Neural cell (in vitro differentiated cells): ENCODE data around the gene TRIM49D2. TPM values are rescaled to one million over a fixed set of nuclear protein-coding genes. Genes with fewer than 3 reads are reported as not detected.
"Not testable (repeated sequence)": the region's sequence is repeated elsewhere in the genome, so short reads cannot be mapped to it uniquely, and the experiment has no call there.

Experiments
- H2AFZ ChIP-seq: fragments of 200-600, 300-800 bp; sonication (generic), shearing (Covaris generic); 2 replicates; pipeline ENCODE4 v1.6.0; 2014; ENCODE audit warnings: low read depth, mild to moderate bottlenecking, antibody characterized with exemption, low read length, moderate library complexity
- H3F3A ChIP-seq: fragments of 200-600 bp; shearing (Covaris generic); 2 replicates; pipeline ENCODE4 v1.6.1; 2016; ENCODE audit warnings: mild to moderate bottlenecking, moderate library complexity, mixed read lengths, antibody characterized with exemption, low read length; ENCODE audit not compliant: insufficient read depth, poor library complexity, severe bottlenecking
- H3K27ac ChIP-seq: fragments of 200-600, 300-800 bp; sonication (generic), shearing (Covaris generic); 2 replicates; pipeline ENCODE4 v1.5.1; 2014; ENCODE audit warnings: mild to moderate bottlenecking, low read length, moderate library complexity
- H3K27me3 ChIP-seq: fragments of 300-800, 200-600 bp; sonication (generic), shearing (Covaris generic); 2 replicates; pipeline ENCODE4 v1.6.0; 2014; ENCODE audit warnings: mild to moderate bottlenecking, low read depth, low read length, moderate library complexity; ENCODE audit not compliant: insufficient read depth
- H3K36me3 ChIP-seq: fragments of 300-800, 200-600 bp; sonication (generic), shearing (Covaris generic); 2 replicates; pipeline ENCODE4 v1.5.1; 2014; ENCODE audit warnings: mild to moderate bottlenecking, antibody characterized with exemption, low read length, moderate library complexity; ENCODE audit not compliant: insufficient read depth
- H3K4me2 ChIP-seq: fragments of 300-800, 200-600 bp; sonication (generic), shearing (Covaris generic); 2 replicates; pipeline ENCODE4 v1.6.0; 2014; ENCODE audit warnings: mild to moderate bottlenecking, low read length
- H3K4me3 ChIP-seq: fragments of 300-800, 200-600 bp; sonication (generic), shearing (Covaris generic); 2 replicates; pipeline ENCODE4 v1.5.1; 2014; ENCODE audit warnings: mild to moderate bottlenecking, low read length, moderate library complexity
- H3K79me2 ChIP-seq: fragments of 200-600 bp; shearing (Covaris generic); replicated peaks from 2 replicates; pipeline ENCODE4 v1.6.0; 2014; ENCODE audit warnings: mild to moderate bottlenecking, low read length, moderate library complexity; ENCODE audit not compliant: insufficient read depth
- H3K9ac ChIP-seq: fragments of 300-800, 200-600 bp; sonication (generic), shearing (Covaris generic); 2 replicates; pipeline ENCODE4 v1.6.1; 2016; ENCODE audit warnings: mild to moderate bottlenecking, low read length, mixed read lengths
- H3K9me2 ChIP-seq: fragments of 200-600 bp; shearing (Covaris generic); 2 replicates; pipeline ENCODE4 v1.6.1; 2016; ENCODE audit warnings: mild to moderate bottlenecking, low read length, mixed read lengths; ENCODE audit not compliant: insufficient read depth
- H3K9me3 ChIP-seq: fragments of 200-600, 300-800 bp; sonication (generic), shearing (Covaris generic); 2 replicates; pipeline ENCODE4 v1.6.1; 2016; ENCODE audit warnings: mild to moderate bottlenecking, mixed run types, low read length, moderate library complexity, mixed read lengths
- H4K20me1 ChIP-seq: fragments of 200-600 bp; shearing (Covaris generic); 2 replicates; pipeline ENCODE4 v1.6.1; 2016; ENCODE audit warnings: mild to moderate bottlenecking, mixed run types; ENCODE audit not compliant: insufficient read depth
- CTCF ChIP-seq: fragments of 450-650 bp; IDR thresholded peaks from 2 replicates; pipeline ENCODE4 v1.5.1; 2014; ENCODE audit warnings: antibody characterized with exemption, mild to moderate bottlenecking, moderate library complexity; ENCODE audit not compliant: poor library complexity, severe bottlenecking
- EP300 ChIP-seq: fragments of 450-650 bp; conservative IDR thresholded peaks from 2 replicates; pipeline ENCODE4 v1.6.1; 2014; ENCODE audit warnings: antibody characterized with exemption, mild to moderate bottlenecking, moderate library complexity; ENCODE audit not compliant: poor library complexity, severe bottlenecking
- EZH2 ChIP-seq: fragments of 200-600, 300-800 bp; shearing (Covaris generic), sonication (generic); IDR thresholded peaks from 2 replicates; pipeline ENCODE4 v1.6.1; 2014; ENCODE audit warnings: antibody characterized with exemption, low read length, borderline replicate concordance, mild to moderate bottlenecking; ENCODE audit not compliant: insufficient read depth, poor library complexity, severe bottlenecking
- MXI1 ChIP-seq: fragments of 450-650 bp; conservative IDR thresholded peaks from 2 replicates; pipeline ENCODE4 v1.6.1; 2014; ENCODE audit warnings: antibody characterized with exemption, mild to moderate bottlenecking; ENCODE audit not compliant: poor library complexity, severe bottlenecking
- POLR2AphosphoS5 ChIP-seq: IDR thresholded peaks from 2 replicates; pipeline ENCODE4 v1.6.1; 2012
- RAD21 ChIP-seq: fragments of 450-650 bp; conservative IDR thresholded peaks from 2 replicates; pipeline ENCODE4 v1.6.1; 2014; ENCODE audit warnings: antibody characterized with exemption, mild to moderate bottlenecking, moderate library complexity
- REST ChIP-seq: IDR thresholded peaks from 2 replicates; pipeline ENCODE4 v1.6.1; 2012; ENCODE audit warnings: borderline replicate concordance
- SMC3 ChIP-seq: fragments of 450-650 bp; conservative IDR thresholded peaks from 2 replicates; pipeline ENCODE4 v1.6.1; 2014; ENCODE audit warnings: antibody characterized with exemption, mild to moderate bottlenecking, moderate library complexity; ENCODE audit not compliant: poor library complexity
- TAF1 ChIP-seq: IDR thresholded peaks from 2 replicates; pipeline ENCODE4 v1.6.1; 2012; ENCODE audit warnings: low read depth
- polyA minus RNA-seq: library from RNA; depleted of rRNA, polyadenylated mRNA; stranded (reverse); fragments of >200 nt; gene quantifications from 2 replicates; pipeline ENCODE4 v1.2.3, GENCODE V29; 2014
- polyA plus RNA-seq: library from polyadenylated mRNA; depleted of rRNA; stranded (reverse); fragments of >200 nt; gene quantifications from 2 replicates; pipeline ENCODE4 v1.2.3, GENCODE V29; 2014

TRIM49D2 gene
- polyA plus RNA-seq = not detected in 2 replicates
- polyA minus RNA-seq = not detected in 2 replicates

- not testable (repeated sequence) for H3K79me2 ChIP-seq, H2AFZ ChIP-seq, H3K36me3 ChIP-seq, H3K4me3 ChIP-seq, H3K9me3 ChIP-seq, H3K27ac ChIP-seq, H3K9me2 ChIP-seq, H3K4me2 ChIP-seq, H3K9ac ChIP-seq, H3K27me3 ChIP-seq, H3F3A ChIP-seq, H4K20me1 ChIP-seq
Measured at GRCh38 chr11:89923764-89924163, at the start of gene TRIM49D2. TSS of gene TRIM49D2 (plus strand) at chr11:89924064. CDS start at chr11:89926762, 2,698 bp downstream.

GRCh38 chr11:89877511-89877910 is 46.4 kb upstream of the TRIM49D2 start:
- not testable (repeated sequence) for H3K9ac ChIP-seq, H2AFZ ChIP-seq, H3K4me3 ChIP-seq, H3K27ac ChIP-seq, H3K9me2 ChIP-seq, H3K36me3 ChIP-seq, H3K9me3 ChIP-seq, H3F3A ChIP-seq, H3K4me2 ChIP-seq, H4K20me1 ChIP-seq, H3K27me3 ChIP-seq, H3K79me2 ChIP-seq

- not testable (repeated sequence) for H2AFZ ChIP-seq, H3K4me2 ChIP-seq, H3K79me2 ChIP-seq, H3K27me3 ChIP-seq, H3K4me3 ChIP-seq, H3K27ac ChIP-seq, H3K9me2 ChIP-seq, H4K20me1 ChIP-seq, H3K9ac ChIP-seq, H3K9me3 ChIP-seq, H3K36me3 ChIP-seq, H3F3A ChIP-seq
Measured at GRCh38 chr11:89893245-89893644, 30.6 kb upstream of the TRIM49D2 start.

- H3F3A ChIP-seq, H3K9ac ChIP-seq, H3K4me2 ChIP-seq, H3K79me2 ChIP-seq, H2AFZ ChIP-seq, H3K9me3 ChIP-seq, H3K27ac ChIP-seq, H3K36me3 ChIP-seq, H3K27me3 ChIP-seq, H4K20me1 ChIP-seq, H3K4me3 ChIP-seq, H3K9me2 ChIP-seq: not testable (repeated sequence)
Measured at GRCh38 chr11:89900809-89901208, 23.1 kb upstream of the TRIM49D2 start.

GRCh38 chr11:89922195-89922660 is 1.6 kb upstream of the TRIM49D2 start, which contains the start of gene TRIM49D1:
TSS of gene TRIM49D1 (minus strand) at chr11:89922245. CDS start at chr11:89917710, 4,535 bp downstream.
- Histone ChIP-seq H3K27ac (no peak within 1 kb of the TSS), H3K27me3 (no peaks in the 10 kb centered on the region), H2AFZ (no peak within 1 kb of the TSS), H4K20me1 (no peaks in the 10 kb centered on the region), H3K36me3 (no peaks in the 10 kb centered on the region), H3K4me3 (no peak within 1 kb of the TSS), H3K9me3 (no peaks in the 10 kb centered on the region), H3K9ac (no peak within 1 kb of the TSS), H3K4me2 (no peak within 1 kb of the TSS), H3K79me2 (no peaks in the 10 kb centered on the region), H3K9me2 (no peaks in the 10 kb centered on the region), H3F3A (no peaks in the 10 kb centered on the region)
- TF ChIP-seq MXI1 (no peak), CTCF (no peak), SMC3 (no peak), EP300 (no peak), RAD21 (no peak), EZH2 (no peak), REST (no peak), TAF1 (no peak), POLR2AphosphoS5 (no peak)
